ENCODE measurements around the gene MYBPH.

GRCh38 chr1:203126151-203126865 is 49.3 kb downstream of the MYBPH start:
- TF ChIP-seq POLR2AphosphoS5 (IDR thresholded peaks at IDR 0.05; ENCODE audit: low read depth, low read length) = no peak
- no peak for TF ChIP-seq POLR2A (IDR thresholded peaks at IDR 0.05; ENCODE audit: low read depth, low read length)

Measured in GM12892 (cell line).